ENCODE measurements around the gene PITX1.

Gene PITX1

GRCh38 chr5:135073761-135074345 lies 39.8 kb upstream of the PITX1 start:
- no peak overlapping the region for H3K27ac ChIP-seq
- no peak for TF ChIP-seq CTCF (conservative IDR thresholded peaks at IDR 0.05)

- no peak for TF ChIP-seq CTCF (conservative IDR thresholded peaks at IDR 0.05)
- no peak overlapping the region for H3K27ac ChIP-seq
These were observed 38.6 kb upstream of the PITX1 start for GRCh38 chr5:135072387-135073281.

- TF ChIP-seq CTCF (conservative IDR thresholded peaks at IDR 0.05) = no peak
- no peak overlapping the region for H3K27ac ChIP-seq
These were observed 37.3 kb upstream of the PITX1 start for GRCh38 chr5:135071311-135071710.

DNA sequence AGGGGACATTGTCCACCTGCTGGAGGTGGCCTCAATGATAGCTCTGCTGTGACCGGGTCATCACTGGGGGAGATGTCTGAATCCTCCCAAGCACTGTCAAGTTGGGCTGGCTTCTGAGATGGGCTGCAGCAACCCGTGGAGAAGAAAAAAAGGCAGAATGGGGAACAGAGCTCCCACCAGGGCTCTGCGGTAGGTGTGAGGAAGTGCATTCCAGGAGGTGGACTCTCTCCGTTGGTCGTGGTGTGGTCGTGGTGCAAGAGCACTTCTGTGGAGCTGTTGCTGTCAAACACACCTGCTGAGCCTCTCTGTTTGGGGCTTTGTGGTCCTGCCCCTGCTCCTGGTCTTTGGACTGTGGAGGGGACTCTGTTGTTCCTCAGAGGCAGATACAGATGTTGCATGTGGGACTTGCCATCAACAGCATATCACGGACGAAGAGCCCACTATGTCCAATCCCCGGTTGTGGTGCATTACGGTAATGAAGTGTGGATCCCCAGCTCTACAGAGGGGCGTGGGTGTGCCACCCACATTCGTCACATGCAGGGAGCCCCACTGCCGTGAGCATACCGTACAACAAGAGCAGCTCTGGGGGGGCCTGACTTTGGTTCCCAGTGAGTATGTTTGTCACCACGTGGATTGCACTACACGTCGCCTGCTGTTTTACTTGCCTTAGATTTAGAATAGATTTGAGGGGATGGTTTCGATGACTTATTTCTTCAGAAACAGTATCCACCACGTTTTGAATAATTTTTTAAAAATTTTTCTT lies 36.0 kb upstream of the PITX1 start:
- no peak overlapping the region for H3K27ac ChIP-seq
- TF ChIP-seq CTCF (conservative IDR thresholded peaks at IDR 0.05) = no peak

DNA sequence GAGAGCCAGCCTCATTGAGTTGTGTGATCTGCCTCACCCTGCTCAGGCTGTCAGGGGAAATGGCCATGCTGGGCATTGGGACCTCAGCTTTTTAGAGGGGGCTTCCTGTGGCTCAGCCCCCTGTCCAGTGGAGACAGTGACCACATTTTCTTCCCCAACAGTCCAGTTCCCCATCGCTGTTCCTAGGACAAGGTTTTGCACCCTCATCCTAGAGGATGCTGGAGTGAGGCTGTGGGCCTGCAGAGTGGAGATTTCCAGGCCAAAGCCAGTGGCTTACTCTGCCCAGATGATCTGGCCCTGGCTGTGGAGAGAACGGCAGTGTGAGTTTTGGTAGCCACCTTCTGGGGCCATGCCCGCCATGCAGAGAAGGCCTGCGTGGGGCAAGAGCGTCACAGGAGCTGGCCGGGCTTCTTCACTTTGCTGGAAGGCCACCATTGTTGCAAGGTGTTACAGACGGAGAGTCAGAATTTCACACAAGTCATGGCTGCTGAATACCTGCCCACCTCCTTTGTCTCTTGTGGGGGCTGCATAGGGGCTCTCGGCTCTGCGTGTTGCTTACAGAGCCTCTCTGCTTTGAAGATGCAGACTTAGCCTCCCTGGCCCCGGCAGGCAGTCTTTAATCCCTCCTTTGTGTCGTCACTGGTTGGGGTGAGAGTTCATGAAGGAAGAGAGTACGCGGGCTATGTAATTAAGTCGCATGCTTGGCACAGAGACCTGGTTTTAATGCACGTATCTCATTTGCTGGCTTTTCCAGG lies 35.2 kb upstream of the PITX1 start:
- no peak overlapping the region for H3K27ac ChIP-seq
- TF ChIP-seq CTCF (conservative IDR thresholded peaks at IDR 0.05) = no peak

GRCh38 chr5:135067587-135067986 lies 33.6 kb upstream of the PITX1 start:
- H3K27ac ChIP-seq = no peak overlapping the region
- TF ChIP-seq CTCF (conservative IDR thresholded peaks at IDR 0.05) = no peak

Data from VCaP (cell line).